GM18909 (cell line): Measurements from ENCODE around the gene SLITRK5.

ENCODE experiments used
- ATAC-seq: cut with Tn5 transposase; IDR thresholded peaks from one replicate; pipeline ENCODE4 v1.9.1; 2021; ENCODE audit warnings: mild to moderate bottlenecking; ENCODE audit not compliant: unreplicated experiment, poor library complexity

Gene SLITRK5

DNA sequence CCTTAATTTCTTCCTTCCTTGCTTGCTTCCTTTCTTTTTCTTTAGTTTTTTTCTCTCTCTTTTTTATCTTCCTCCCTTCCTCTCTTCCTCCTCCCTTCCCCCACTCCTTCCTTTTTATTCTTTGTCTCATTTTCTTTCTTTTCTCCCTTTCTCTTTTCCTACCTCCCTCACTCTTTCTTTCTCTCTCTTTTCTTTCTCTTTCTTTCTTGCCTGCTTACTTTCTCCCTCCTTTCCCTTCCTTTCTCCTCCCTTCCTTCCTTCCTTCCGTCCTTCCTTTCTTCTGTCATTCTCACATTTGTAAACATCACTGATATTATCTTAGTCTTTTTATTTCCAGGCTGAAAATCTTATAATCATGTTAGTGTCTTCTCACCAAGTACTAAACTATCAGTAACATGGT is 38.8 kb downstream of the SLITRK5 start:
- no peak for ATAC-seq

DNA sequence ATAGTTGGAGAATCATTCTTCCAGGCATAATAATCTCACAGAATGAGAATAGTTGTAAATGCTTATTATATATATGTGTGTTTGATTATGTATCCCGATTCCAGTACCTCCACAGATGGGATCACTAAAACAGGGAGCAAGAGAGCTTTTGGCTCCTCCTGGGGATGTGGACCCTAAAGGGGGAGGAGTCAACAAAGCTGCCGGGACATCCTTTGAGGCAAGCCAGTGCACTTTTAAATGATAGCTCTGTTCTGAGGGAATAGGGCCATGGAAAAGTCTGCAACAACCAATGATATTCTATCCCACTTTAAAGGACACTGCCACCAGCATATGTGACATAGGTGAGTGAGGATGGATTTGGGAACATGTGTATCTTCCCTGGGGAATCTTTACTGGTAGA is 40.8 kb downstream of the SLITRK5 start:
- no peak for ATAC-seq
